Left lung (tissue), 10 donors: ENCODE measurements around the gene NUB1. TPM values are rescaled to one million over a fixed set of nuclear protein-coding genes. Genes with fewer than 3 reads are reported as not detected.

Experiments used
- ATAC-seq: fragments of 200-7000 bp; cut with Tn5 transposase; one replicate; pipeline ENCODE4 v1.9.1; 2020; ENCODE audit warnings: moderate library complexity
- DNase-seq, 4 donors: peaks; one replicate each; pipeline ENCODE4 v3.0.0-alpha.2; 2013 to 2020
- H3K27ac ChIP-seq, 2 donors: fragments of 200-600 bp; sonication (generic) in 1 of 2; one replicate each; pipeline versions ENCODE4 v1.5.0 to v1.8.0; 2020 to 2021
- H3K27me3 ChIP-seq, 2 donors: fragments of 200-600 bp; sonication (generic) in 1 of 2; one replicate each; pipeline versions ENCODE4 v1.5.0 to v1.8.0; 2020 to 2021
- H3K36me3 ChIP-seq, 2 donors: fragments of 200-600 bp; sonication (generic) in 1 of 2; one replicate each; pipeline versions ENCODE4 v1.5.0 to v1.8.0; 2020 to 2021
- H3K4me1 ChIP-seq, 2 donors: fragments of 200-600 bp; one replicate each; pipeline ENCODE4 v1.8.0; 2021
- H3K4me3 ChIP-seq, 2 donors: fragments of 200-600 bp; sonication (generic) in 1 of 2; one replicate each; pipeline versions ENCODE4 v1.5.0 to v1.8.0; 2020 to 2021; ENCODE audit warnings: mild to moderate bottlenecking in 1 of 2
- H3K9me3 ChIP-seq, 2 donors: fragments of 200-600 bp; sonication (generic) in 1 of 2; one replicate each; pipeline versions ENCODE4 v1.5.0 to v1.8.0; 2020 to 2021
- intact Hi-C, 2 donors: fragments of 100-400 bp; cut with DNase I; formaldehyde crosslinking; loops; one replicate each; pipeline versions ENCODE4 v1.11.2 to v1.14.2; 2022
- polyA plus RNA-seq, 6 donors: library from polyadenylated mRNA; unstranded; fragments of 120-200 nt; gene quantifications; one replicate each; pipeline ENCODE4 v1.2.1, GENCODE V29; 2013; ENCODE audit not compliant: insufficient read length in 6 of 6
- total RNA-seq, 2 donors: library from RNA; stranded (reverse); fragmentation: NEBNext Ultra II Directional; extraction: Animal tissue kit (Norgen Biotek cat#: 25700); gene quantifications; one replicate each; pipeline ENCODE4 v1.2.1, GENCODE V29; 2021
- TF ChIP-seq, protein P1 (sequence below), 2 donors: fragments of 200-600 bp; sonication (generic) in 1 of 2; IDR thresholded peaks; one replicate each; pipeline versions ENCODE4 v1.5.0 to v1.8.0; 2021; ENCODE audit warnings: antibody characterized with exemption in 2 of 2
- donor health status: DM: no; HTN: yes; CAD: no.
- donor health status: DM: no; HTN: no; CAD: no.

NUB1 gene
- total and polyA plus RNA-seq, 8 donors = 40.9 to 81.8 (median 72.0) TPM

DNA sequence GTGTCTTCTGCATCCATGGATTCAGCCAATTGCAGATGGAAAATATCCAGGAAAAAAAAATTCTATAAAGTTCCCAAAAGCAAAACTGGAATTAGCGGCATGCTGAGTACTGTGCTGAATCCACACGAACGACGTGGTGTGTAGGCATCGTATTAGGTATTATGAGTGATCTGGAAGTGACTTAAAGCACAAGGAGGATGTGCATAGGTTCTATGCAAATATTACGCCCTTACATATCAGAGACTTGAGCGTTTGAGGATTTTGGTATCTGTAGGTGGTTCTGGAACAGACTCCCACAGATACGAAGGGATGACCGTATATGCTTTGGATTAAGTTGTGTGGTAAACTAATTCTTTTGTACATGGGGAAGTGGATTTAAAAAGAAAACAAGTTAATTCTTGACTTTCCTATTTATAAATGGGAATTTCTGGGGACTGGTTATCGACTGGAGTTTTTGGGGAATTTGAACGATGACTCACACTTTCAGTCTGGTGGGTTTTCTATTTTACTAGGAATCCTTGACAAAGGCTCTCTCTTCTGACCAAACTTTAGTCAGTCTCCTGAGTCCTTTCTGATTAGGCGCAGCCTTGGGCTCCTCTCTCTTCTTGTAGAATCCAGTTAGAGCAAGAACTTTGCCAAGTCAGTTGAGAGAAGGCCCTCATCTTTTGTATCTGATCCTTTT lies 5.4 kb upstream of the NUB1 start:
- intact Hi-C loops = loop anchor here in 1 of 2 donors (2.0 kb wide), 1 partner anchor 13 kb away; no protein-coding TSS in a partner anchor
- H3K36me3 ChIP-seq = no peaks in the 10 kb centered on the region
- H3K4me1 ChIP-seq = peaks cover 0 to 15% of the 10 kb centered on the region in 2 donors
- TF ChIP-seq, protein P1, sequence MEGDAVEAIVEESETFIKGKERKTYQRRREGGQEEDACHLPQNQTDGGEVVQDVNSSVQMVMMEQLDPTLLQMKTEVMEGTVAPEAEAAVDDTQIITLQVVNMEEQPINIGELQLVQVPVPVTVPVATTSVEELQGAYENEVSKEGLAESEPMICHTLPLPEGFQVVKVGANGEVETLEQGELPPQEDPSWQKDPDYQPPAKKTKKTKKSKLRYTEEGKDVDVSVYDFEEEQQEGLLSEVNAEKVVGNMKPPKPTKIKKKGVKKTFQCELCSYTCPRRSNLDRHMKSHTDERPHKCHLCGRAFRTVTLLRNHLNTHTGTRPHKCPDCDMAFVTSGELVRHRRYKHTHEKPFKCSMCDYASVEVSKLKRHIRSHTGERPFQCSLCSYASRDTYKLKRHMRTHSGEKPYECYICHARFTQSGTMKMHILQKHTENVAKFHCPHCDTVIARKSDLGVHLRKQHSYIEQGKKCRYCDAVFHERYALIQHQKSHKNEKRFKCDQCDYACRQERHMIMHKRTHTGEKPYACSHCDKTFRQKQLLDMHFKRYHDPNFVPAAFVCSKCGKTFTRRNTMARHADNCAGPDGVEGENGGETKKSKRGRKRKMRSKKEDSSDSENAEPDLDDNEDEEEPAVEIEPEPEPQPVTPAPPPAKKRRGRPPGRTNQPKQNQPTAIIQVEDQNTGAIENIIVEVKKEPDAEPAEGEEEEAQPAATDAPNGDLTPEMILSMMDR (IDR thresholded peaks at IDR 0.05) = no peak
- H3K27me3 ChIP-seq = no peaks in the 10 kb centered on the region
- H3K27ac ChIP-seq = no peak overlapping the region
- no peaks in the 10 kb centered on the region for H3K9me3 ChIP-seq
- no peak overlapping the region for H3K4me3 ChIP-seq
- DNase-seq = no peak
- no peak for ATAC-seq

GRCh38 chr7:151337346-151337745 lies 4.3 kb upstream of the NUB1 start:
- TF ChIP-seq, protein P1 (IDR thresholded peaks at IDR 0.05) = no peak
- intact Hi-C loops = loop anchor here in 1 of 2 donors (2.0 kb wide), 1 partner anchor 15 kb away; no protein-coding TSS in a partner anchor
- DNase-seq = no peak
- peaks cover 0 to 19% of the 10 kb centered on the region in 2 donors for H3K4me1 ChIP-seq
- H3K27ac ChIP-seq = no peak overlapping the region
- no peak for ATAC-seq
- no peaks in the 10 kb centered on the region for H3K9me3 ChIP-seq
- no peak overlapping the region for H3K4me3 ChIP-seq
- H3K36me3 ChIP-seq = no peaks in the 10 kb centered on the region
- no peaks in the 10 kb centered on the region for H3K27me3 ChIP-seq

- peaks cover 6 to 33% of the 10 kb centered on the region in 2 donors for H3K4me1 ChIP-seq
- H3K36me3 ChIP-seq = no peaks in the 10 kb centered on the region
- ATAC-seq (no peak), DNase-seq (no peak)
- intact Hi-C loops = no loop called here
- no peaks in the 10 kb centered on the region for H3K27me3 ChIP-seq
- no peaks in the 10 kb centered on the region for H3K9me3 ChIP-seq
- TF ChIP-seq, protein P1 (IDR thresholded peaks at IDR 0.05) = no peak
- no peak overlapping the region for H3K4me3 ChIP-seq
- no peak overlapping the region for H3K27ac ChIP-seq
These were observed 2.8 kb upstream of the NUB1 start for GRCh38 chr7:151338809-151339208.

DNA sequence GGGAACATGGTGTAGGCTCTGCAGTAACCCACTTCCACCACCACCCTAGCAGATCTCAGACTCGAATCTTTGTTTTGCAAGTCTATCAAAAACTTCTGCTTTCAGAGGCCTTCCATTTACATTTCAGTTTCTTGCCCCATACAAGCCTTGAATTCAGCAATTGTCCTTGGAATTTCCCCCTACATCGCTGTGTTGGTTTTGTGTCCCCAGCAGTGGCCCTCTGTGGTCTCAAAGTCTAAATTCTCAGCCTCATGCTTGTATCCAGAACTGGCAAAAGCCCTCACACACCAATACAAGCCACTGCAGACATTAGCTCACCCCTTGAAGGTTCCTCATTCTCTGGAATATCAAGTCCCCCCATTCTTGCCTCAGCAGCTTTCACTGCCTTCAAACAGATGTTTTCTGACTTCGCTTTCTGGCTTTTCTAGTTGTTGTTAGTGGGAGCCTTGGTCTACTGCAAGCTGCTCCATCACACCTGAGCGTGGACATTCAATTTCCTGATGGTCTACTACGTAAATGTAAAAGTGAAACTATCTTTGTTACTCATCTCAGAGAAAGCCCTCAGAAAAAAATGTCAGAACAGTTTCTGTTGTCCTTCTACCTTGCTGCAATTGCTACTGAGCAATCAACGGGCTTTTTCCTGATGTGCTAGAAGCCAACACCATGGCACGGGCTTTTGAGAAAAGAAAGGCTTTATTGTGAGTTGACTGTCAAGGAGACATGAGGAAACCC lies 1.8 kb upstream of the NUB1 start:
- Histone ChIP-seq H3K9me3 (no peaks in the 10 kb centered on the region), H3K4me1 (peaks cover 6 to 33% of the 10 kb centered on the region in 2 donors), H3K36me3 (peaks cover 0 to under 1% of the 10 kb centered on the region in 2 donors), H3K27me3 (no peaks in the 10 kb centered on the region), H3K4me3 (no peak overlapping the region), H3K27ac (peak overlapping the region; percentile 51 to 84)
- no peak for DNase-seq
- TF ChIP-seq, protein P1 (IDR thresholded peaks at IDR 0.05) = no peak
- ATAC-seq = no peak
- intact Hi-C loops = no loop called here

GRCh38 chr7:151340794-151341356 lies 737 bp upstream of the NUB1 start:
- peaks cover 6 to 33% of the 10 kb centered on the region in 2 donors for H3K4me1 ChIP-seq
- peak overlapping the region; percentile 28 to 89 for H3K27ac ChIP-seq
- peaks cover 0 to 12% of the 10 kb centered on the region in 2 donors for H3K36me3 ChIP-seq
- intact Hi-C loops = no loop called here
- TF ChIP-seq, protein P1 (IDR thresholded peaks at IDR 0.05) = no peak
- no peaks in the 10 kb centered on the region for H3K9me3 ChIP-seq
- peak; percentile 2 for ATAC-seq
- DNase-seq = no peak
- H3K4me3 ChIP-seq = peak overlapping the region in 1 of 2 donors; percentile 93
- no peaks in the 10 kb centered on the region for H3K27me3 ChIP-seq
